ENCODE results near the gene AGRN. TPM values are rescaled to one million over a fixed set of nuclear protein-coding genes. Genes with fewer than 3 reads are reported as not detected.

Gene AGRN
- total RNA-seq, 1 experiment from 2014 or later, result 134 TPM

DNA sequence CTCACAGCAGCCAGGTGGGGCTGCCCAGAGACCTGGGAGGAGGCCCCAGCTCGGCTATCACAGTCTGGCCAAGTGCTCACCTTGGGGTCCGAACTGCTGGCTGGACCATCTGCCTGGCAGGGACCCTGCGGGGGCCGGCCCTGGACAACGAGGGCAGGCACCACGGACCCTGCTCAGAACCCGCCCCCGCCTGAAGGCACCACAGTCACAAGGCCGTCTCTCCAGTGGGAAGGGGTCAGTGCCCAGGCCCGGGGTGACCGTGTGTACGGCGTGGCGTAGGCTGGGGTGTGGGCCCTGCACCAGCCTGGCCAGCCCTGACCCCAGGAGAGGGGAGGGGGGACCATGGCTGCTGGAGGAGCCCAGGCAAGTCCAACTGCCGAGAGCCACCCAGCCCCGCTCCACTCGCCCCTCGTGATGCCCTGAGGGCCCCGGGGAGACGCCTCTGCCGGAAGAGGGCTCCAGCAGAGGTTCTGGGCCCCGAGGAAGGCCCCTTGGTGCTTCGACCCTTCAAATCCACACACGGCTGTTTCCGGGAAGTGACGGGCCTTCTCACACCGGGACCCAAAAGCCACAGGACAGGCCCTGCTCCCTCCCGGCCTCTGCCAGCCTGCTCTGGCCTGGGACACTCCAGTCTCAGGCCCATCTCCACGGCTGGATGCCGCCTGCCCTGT is 65.4 kb downstream of the AGRN start:
- no peak overlapping the region for H2AFZ ChIP-seq (ENCODE audit: low read depth, low read length, poor library complexity, severe bottlenecking)
- CTCF ChIA-PET, result no interaction called here
- DNase-seq (ENCODE audit: low read depth, low spot score) (no peak), ATAC-seq (no peak)
- RAD21 ChIA-PET (ENCODE audit: low non-redundant PET in 1 of 2, low total read pairs in 2 of 2, uncharacterized antibody in 2 of 2, unreplicated experiment in 2 of 2), result no interaction called here
- H3K4me2 ChIP-seq (ENCODE audit: low read length), result no peak overlapping the region
- no peak overlapping the region for H3K4me3 ChIP-seq (replicated peaks in 1 of 2; ENCODE audit: low read depth in 1 of 2, low read length in 2 of 2)
- TF ChIP-seq POLR2AphosphoS5 (IDR thresholded peaks at IDR 0.05; ENCODE audit: low read depth, low read length) (no peak), ZFX (IDR thresholded peaks at IDR 0.05) (no peak), TCF7L2 (IDR thresholded peaks at IDR 0.05; ENCODE audit: borderline replicate concordance, extremely low read depth, insufficient read depth, insufficient read length) (no peak), EZH2 (IDR thresholded peaks at IDR 0.05) (no peak), SP1 (IDR thresholded peaks at IDR 0.05; ENCODE audit: low read depth) (no peak), SRF (IDR thresholded peaks at IDR 0.05; ENCODE audit: low read depth) (no peak), CEBPB (IDR thresholded peaks at IDR 0.05; ENCODE audit: low read depth) (no peak), POLR2A (IDR thresholded peaks at IDR 0.05; ENCODE audit: borderline replicate concordance, extremely low read depth, insufficient read depth, insufficient read length) (no peak), ELF1 (IDR thresholded peaks at IDR 0.05; ENCODE audit: borderline replicate concordance, low read depth) (no peak), EZH2phosphoT487 (IDR thresholded peaks at IDR 0.05; ENCODE audit: borderline replicate concordance) (no peak)
- TF ChIP-seq, protein P1, sequence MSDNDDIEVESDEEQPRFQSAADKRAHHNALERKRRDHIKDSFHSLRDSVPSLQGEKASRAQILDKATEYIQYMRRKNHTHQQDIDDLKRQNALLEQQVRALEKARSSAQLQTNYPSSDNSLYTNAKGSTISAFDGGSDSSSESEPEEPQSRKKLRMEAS (IDR thresholded peaks at IDR 0.05), result no peak
- TF ChIP-seq, protein P2, sequence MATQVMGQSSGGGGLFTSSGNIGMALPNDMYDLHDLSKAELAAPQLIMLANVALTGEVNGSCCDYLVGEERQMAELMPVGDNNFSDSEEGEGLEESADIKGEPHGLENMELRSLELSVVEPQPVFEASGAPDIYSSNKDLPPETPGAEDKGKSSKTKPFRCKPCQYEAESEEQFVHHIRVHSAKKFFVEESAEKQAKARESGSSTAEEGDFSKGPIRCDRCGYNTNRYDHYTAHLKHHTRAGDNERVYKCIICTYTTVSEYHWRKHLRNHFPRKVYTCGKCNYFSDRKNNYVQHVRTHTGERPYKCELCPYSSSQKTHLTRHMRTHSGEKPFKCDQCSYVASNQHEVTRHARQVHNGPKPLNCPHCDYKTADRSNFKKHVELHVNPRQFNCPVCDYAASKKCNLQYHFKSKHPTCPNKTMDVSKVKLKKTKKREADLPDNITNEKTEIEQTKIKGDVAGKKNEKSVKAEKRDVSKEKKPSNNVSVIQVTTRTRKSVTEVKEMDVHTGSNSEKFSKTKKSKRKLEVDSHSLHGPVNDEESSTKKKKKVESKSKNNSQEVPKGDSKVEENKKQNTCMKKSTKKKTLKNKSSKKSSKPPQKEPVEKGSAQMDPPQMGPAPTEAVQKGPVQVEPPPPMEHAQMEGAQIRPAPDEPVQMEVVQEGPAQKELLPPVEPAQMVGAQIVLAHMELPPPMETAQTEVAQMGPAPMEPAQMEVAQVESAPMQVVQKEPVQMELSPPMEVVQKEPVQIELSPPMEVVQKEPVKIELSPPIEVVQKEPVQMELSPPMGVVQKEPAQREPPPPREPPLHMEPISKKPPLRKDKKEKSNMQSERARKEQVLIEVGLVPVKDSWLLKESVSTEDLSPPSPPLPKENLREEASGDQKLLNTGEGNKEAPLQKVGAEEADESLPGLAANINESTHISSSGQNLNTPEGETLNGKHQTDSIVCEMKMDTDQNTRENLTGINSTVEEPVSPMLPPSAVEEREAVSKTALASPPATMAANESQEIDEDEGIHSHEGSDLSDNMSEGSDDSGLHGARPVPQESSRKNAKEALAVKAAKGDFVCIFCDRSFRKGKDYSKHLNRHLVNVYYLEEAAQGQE (IDR thresholded peaks at IDR 0.05; ENCODE audit: low read depth), result no peak
- no peaks in the 10 kb centered on the region for H3K36me3 ChIP-seq (ENCODE audit: control insufficient read depth in 1 of 2, insufficient read depth in 2 of 2, low read length in 2 of 2)
- no peaks in the 10 kb centered on the region for H3K79me2 ChIP-seq (ENCODE audit: insufficient read depth, low read length)
- no peaks in the 10 kb centered on the region for H3K9me3 ChIP-seq (ENCODE audit: control insufficient read depth in 1 of 2, insufficient read depth in 1 of 2, low read depth in 1 of 2, low read length in 2 of 2)
- H3K9ac ChIP-seq (ENCODE audit: low read length), result no peak overlapping the region
- no peaks in the 10 kb centered on the region for H3K9me2 ChIP-seq (ENCODE audit: insufficient read depth)
- POLR2A ChIA-PET, result no interaction called here
- no peak overlapping the region; the same call in 1 of the 2 replicates for H3K27ac ChIP-seq (ENCODE audit: low read depth, low read length)
- BruUV-seq (replicated peaks), result no TSS peak
- intact Hi-C loops (cut with micrococcal nuclease), result no loop called here
- peaks cover under 1 to 6% of the 10 kb centered on the region in 2 experiments for H3K4me1 ChIP-seq (ENCODE audit: control insufficient read depth in 1 of 2, insufficient read depth in 2 of 2, low read length in 2 of 2)
- H3K27me3 ChIP-seq (ENCODE audit: insufficient read depth, low read length), result no peaks in the 10 kb centered on the region
- H4K20me1 ChIP-seq (ENCODE audit: insufficient read depth), result no peaks in the 10 kb centered on the region

All from HCT116 (cell line).